GM15510 (cell line): ENCODE measurements around the gene CTDP1.

Experiments
- POLR2A ChIP-seq: IDR thresholded peaks from 3 replicates; pipeline ENCODE4 v1.6.1; 2011; ENCODE audit warnings: borderline replicate concordance; ENCODE audit not compliant: insufficient read length; ENCODE audit errors: extremely low read depth

CTDP1 gene

DNA sequence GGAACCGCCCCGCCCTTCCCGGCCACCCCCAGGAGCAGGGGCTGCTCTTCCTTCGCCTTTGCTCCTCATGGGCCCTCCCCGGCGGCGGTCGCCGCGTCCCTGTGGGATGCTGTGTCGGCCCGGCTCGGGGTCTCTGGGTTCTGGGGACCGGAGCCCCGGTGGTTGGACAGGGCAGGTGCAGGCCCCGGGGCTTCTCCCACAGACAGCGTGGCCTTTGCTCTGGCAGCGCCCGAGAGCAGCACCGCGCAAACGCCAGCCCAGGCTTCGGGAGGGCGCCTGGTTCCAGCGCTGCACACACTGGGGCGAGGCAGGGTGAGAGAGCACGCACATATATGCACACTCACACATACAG, 109.1 kb downstream of the CTDP1 start:
- no peak for TF ChIP-seq POLR2A

DNA sequence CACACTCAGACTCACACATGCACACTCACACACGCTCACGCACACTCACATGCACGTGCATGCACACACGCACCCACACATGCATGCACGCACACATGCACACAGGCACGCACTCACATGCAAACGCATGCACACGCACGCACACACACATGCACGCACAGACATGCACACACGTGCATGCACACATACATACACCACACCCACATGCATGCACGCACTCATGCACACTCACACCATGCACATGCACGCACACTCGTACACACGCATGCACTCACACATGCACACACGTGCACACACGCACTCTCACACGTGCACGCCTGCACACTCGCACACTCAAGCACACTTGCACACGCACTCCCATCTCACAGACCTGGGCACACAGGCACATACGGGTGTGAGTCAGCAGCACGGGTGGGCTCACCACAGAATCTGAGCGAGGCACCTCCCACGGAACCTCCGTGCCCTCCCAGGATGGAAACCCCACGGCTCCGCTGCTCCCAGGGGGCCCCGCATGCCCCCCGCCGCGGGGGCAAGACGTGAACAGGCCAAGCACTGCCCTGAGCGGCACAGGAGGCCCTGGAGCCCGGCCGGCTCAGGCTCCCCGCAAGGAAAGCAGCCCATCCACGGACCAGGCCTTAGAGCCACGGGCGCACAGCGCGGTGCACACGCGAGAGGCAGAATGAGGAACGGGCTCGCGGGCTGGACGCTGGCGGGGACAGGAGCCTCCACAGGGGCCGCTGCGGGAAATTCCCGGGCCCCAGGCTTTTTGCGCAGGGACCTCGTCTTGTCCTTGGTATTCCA, 109.7 kb downstream of the CTDP1 start:
- TF ChIP-seq POLR2A, result no peak

- TF ChIP-seq POLR2A, result no peak
Observed at GRCh38 chr18:79789901-79790890, 110.6 kb downstream of the CTDP1 start.

- no peak for TF ChIP-seq POLR2A
Observed at GRCh38 chr18:79790996-79791972, 111.7 kb downstream of the CTDP1 start.

- TF ChIP-seq POLR2A, result no peak
Observed at GRCh38 chr18:79792096-79792987, 112.7 kb downstream of the CTDP1 start.

GRCh38 chr18:79792988-79793355, 113.4 kb downstream of the CTDP1 start:
- no peak for TF ChIP-seq POLR2A

DNA sequence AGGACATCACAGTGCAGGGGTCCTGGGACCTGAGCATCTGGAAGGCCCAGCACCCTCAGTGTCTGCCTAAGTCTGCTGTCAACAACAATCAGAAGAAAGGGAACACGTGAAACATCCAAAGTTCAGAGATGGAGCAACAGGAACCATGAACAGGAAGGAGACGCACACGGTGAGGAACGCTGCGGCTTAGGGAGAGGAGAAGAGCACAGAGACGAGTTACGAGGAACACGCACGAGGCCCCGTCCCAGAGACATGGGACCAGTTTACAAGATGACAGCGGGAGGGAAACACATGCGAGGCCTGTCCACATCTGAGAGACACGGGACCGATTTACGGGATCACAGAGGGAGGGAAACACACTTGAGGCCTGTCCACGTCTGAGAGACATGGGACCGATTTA, 115.2 kb downstream of the CTDP1 start:
- TF ChIP-seq POLR2A, result no peak

DNA sequence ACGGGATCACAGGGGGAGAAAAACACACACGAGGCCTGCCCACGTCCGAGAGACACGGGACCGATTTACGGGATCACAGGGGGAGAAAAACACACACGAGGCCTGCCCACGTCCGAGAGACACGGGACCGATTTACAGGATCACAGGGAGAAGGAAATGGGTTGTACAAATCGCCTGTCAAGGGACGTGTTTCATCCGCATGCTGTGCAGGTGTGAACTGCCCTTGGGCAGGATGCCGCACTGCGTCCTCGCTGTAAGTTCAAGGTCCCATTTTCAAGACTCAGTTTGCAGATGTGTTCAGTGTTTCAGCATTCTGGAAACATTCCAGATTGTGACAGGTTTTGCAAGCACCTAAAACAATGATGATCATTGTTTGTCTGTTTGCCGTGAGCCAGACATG, 115.8 kb downstream of the CTDP1 start:
- TF ChIP-seq POLR2A, result no peak

GRCh38 chr18:79796016-79796415, 116.4 kb downstream of the CTDP1 start:
- TF ChIP-seq POLR2A, result no peak

GRCh38 chr18:79796531-79797405, 117.2 kb downstream of the CTDP1 start:
- TF ChIP-seq POLR2A, result no peak

- no peak for TF ChIP-seq POLR2A
Observed at GRCh38 chr18:79797518-79798345, 118.1 kb downstream of the CTDP1 start, which contains the start of gene KCNG2. KCNG2 (plus strand) TSS chr18:79797938; CDS start chr18:79863668, 65,730 bp downstream.
